Body of pancreas (tissue), 4 donors: ENCODE measurements around the gene SH2D4B.

Experiments used
- POLR2A ChIP-seq, 3 donors: fragments of 450-650 bp; IDR thresholded peaks; one replicate each; pipeline ENCODE4 v1.6.1; 2016; ENCODE audit warnings: antibody characterized with exemption in 3 of 3, mild to moderate bottlenecking in 2 of 3
- TF ChIP-seq, protein P1 (sequence below), 7 experiments: fragments of 450-650 bp in 4 of 7; fragments of 200-600 bp in 3 of 7; sonication (generic) in 3 of 7; IDR thresholded peaks; one replicate each; pipeline ENCODE4 v1.5.1; 2016 to 2019; ENCODE audit warnings: antibody characterized with exemption in 7 of 7

DNA sequence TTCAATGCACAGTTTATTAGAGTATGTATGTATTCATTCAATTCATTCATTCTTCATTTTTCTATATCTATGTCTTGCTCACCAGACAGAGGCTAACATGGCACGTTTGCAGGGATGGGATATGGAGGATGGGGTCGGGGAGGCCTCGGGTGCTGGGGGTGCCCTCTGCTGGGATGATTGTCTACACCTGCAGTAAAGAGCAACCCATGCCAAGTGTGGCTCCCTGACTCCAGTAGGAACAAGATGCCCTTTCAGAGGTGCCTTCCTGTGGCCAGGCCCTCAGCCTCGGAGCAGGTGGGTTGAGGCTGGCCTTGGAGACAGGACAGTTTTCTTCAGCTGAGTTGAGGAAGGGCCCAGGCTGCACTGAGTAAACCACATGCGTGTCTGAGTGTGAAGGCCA, 157.2 kb downstream of the SH2D4B start:
- TF ChIP-seq, protein P1, sequence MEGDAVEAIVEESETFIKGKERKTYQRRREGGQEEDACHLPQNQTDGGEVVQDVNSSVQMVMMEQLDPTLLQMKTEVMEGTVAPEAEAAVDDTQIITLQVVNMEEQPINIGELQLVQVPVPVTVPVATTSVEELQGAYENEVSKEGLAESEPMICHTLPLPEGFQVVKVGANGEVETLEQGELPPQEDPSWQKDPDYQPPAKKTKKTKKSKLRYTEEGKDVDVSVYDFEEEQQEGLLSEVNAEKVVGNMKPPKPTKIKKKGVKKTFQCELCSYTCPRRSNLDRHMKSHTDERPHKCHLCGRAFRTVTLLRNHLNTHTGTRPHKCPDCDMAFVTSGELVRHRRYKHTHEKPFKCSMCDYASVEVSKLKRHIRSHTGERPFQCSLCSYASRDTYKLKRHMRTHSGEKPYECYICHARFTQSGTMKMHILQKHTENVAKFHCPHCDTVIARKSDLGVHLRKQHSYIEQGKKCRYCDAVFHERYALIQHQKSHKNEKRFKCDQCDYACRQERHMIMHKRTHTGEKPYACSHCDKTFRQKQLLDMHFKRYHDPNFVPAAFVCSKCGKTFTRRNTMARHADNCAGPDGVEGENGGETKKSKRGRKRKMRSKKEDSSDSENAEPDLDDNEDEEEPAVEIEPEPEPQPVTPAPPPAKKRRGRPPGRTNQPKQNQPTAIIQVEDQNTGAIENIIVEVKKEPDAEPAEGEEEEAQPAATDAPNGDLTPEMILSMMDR (IDR thresholded peaks at IDR 0.05) = no peak
- TF ChIP-seq POLR2A (IDR thresholded peaks at IDR 0.05) = no peak
